Peyer's patch (tissue), 4 donors: ENCODE results near the gene SERINC5.

Experiments
- CTCF ChIP-seq, 6 experiments: fragments of 450-650 bp in 4 of 6; fragments of 200-600 bp in 2 of 6; sonication (generic) in 1 of 6; IDR thresholded peaks; one replicate each; pipeline ENCODE4 v1.5.1; 2017 to 2019; ENCODE audit warnings: antibody characterized with exemption in 6 of 6, mild to moderate bottlenecking in 3 of 6, moderate library complexity in 1 of 6
- POLR2A ChIP-seq, 2 donors: fragments of 450-650 bp; IDR thresholded peaks; one replicate each; pipeline ENCODE4 v1.5.1; 2017; ENCODE audit warnings: antibody characterized with exemption in 2 of 2, mild to moderate bottlenecking in 2 of 2, moderate library complexity in 2 of 2

GRCh38 chr5:80117446-80117845 lies 138.4 kb downstream of the SERINC5 start:
- TF ChIP-seq POLR2A (IDR thresholded peaks at IDR 0.05) (no peak), CTCF (IDR thresholded peaks at IDR 0.05) (no peak)
